ENCODE measurements around the gene NNT.

GRCh38 chr5:43677253-43677652 lies 74.3 kb downstream of the NNT start:
- TF ChIP-seq CTCF (IDR thresholded peaks at IDR 0.05), result no peak
- no peak for TF ChIP-seq POLR2A (IDR thresholded peaks at IDR 0.05)

All from heart left ventricle (tissue), 13 donors.